ENCODE measurements around the gene ZCWPW1. TPM values are rescaled to one million over a fixed set of nuclear protein-coding genes. Genes with fewer than 3 reads are reported as not detected.

The ZCWPW1 gene
- total and polyA plus RNA-seq, 3 donors from 2014 or later = 83.5 to 145 (median 96.5) TPM

- peak overlapping the region in 1 of 2 donors; percentile 98 for H3K4me3 ChIP-seq
- peaks cover 58% of the 10 kb centered on the region for H3K4me1 ChIP-seq
- no peaks in the 10 kb centered on the region for H3K27me3 ChIP-seq
- WGBS, 2 donors = 27 to 43% methylated on average over 9 of the region's 9 CpGs
- H3K9me3 ChIP-seq = no peaks in the 10 kb centered on the region
- peak overlapping the region; percentile 93 to 95 for H3K27ac ChIP-seq
- DNase-seq = peak; percentile 82
- H3K36me3 ChIP-seq (ENCODE audit: low read depth, missing control alignments) = no peaks in the 10 kb centered on the region
- intact Hi-C loops (cut with DNase I; ENCODE audit: low total_unique reads) = no loop called here
- no peak for TF ChIP-seq CTCF (IDR thresholded peaks at IDR 0.05)
- TF ChIP-seq POLR2A (IDR thresholded peaks at IDR 0.05) = no peak
Measured at GRCh38 chr7:100475549-100475948, 47.0 kb upstream of the ZCWPW1 start.

DNA sequence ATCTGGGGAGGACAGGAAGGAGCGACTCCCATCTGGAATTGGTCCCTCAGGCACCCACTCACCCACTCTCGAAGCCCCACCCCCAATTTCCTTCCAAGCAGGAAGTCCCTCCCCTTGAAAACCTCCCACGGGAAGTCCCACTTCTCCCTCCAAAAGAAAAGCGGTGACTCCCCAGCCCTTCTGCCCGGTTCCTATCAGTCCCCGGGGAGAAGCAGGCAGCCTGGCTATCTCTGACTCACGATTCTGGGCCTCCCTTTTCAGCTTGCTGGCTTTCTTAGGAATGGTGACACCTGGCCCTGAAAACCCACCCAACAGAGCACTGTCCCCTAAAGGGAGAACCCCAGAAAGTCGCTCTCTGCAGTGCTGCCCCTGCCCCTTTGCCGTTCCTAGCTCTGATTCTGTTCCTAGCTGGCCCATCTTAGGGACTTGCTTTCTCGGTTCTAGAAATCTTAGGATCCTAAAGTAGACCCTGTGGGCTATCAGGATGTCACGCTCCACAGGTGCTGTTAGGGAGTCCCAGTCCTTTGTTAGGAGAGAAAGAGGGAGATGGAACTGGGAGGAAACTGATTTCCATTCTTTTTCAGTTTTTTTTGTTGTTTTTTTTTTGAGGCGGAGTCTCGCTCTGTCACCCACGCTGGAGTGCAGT is 44.5 kb upstream of the ZCWPW1 start:
- DNase-seq = no peak
- Histone ChIP-seq H3K9me3 (no peaks in the 10 kb centered on the region), H3K27me3 (no peaks in the 10 kb centered on the region), H3K27ac (peak overlapping the region; percentile 50 to 74), H3K36me3 (ENCODE audit: low read depth, missing control alignments) (no peaks in the 10 kb centered on the region), H3K4me3 (no peak overlapping the region), H3K4me1 (peaks cover 58% of the 10 kb centered on the region)
- intact Hi-C loops (cut with DNase I; ENCODE audit: low total_unique reads) = no loop called here
- TF ChIP-seq CTCF (IDR thresholded peaks at IDR 0.05) (no peak), POLR2A (IDR thresholded peaks at IDR 0.05) (no peak)
- 47 to 57% methylated on average over 14 of the region's 14 CpGs for WGBS, 2 donors

GRCh38 chr7:100472121-100472851 is 43.8 kb upstream of the ZCWPW1 start:
- intact Hi-C loops (cut with DNase I; ENCODE audit: low total_unique reads) = no loop called here
- 46 to 68% methylated on average over 13 to 16 of the region's 16 CpGs for WGBS, 2 donors
- TF ChIP-seq CTCF (IDR thresholded peaks at IDR 0.05) (no peak), POLR2A (IDR thresholded peaks at IDR 0.05) (no peak)
- DNase-seq = no peak
- Histone ChIP-seq H3K4me3 (no peak overlapping the region), H3K27ac (peak overlapping the region; percentile 50 to 74), H3K36me3 (ENCODE audit: low read depth, missing control alignments) (no peaks in the 10 kb centered on the region), H3K4me1 (peaks cover 57% of the 10 kb centered on the region), H3K9me3 (no peaks in the 10 kb centered on the region), H3K27me3 (no peaks in the 10 kb centered on the region)

DNA sequence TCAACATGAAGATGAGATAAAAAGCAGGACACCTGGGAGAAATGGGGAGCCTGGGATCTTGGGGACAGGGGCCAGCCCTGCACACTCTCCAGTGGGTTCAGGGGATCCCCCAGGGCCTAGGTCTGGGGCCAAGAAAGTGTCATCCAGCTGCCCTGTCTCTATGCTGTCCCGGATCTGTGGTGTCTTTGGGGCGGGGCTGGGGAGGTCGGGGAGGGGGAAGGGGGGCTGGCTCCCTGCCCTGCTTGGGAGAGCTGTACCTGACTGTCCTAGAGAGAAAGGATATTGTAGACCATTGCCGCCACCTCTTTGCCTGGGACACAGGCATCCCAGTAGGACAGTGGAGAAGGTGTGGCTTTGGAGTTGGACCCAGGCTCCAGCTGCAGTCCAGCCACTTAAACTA is 42.5 kb upstream of the ZCWPW1 start:
- Histone ChIP-seq H3K36me3 (ENCODE audit: low read depth, missing control alignments) (no peaks in the 10 kb centered on the region), H3K27me3 (no peaks in the 10 kb centered on the region), H3K9me3 (no peaks in the 10 kb centered on the region), H3K4me1 (peaks cover 57% of the 10 kb centered on the region), H3K27ac (no peak overlapping the region), H3K4me3 (no peak overlapping the region)
- no peak for DNase-seq
- 56% methylated on average over 4 of the region's 4 CpGs; no CpG with 5 or more reads in 1 of the 2 donors for WGBS, 2 donors
- TF ChIP-seq POLR2A (IDR thresholded peaks at IDR 0.05) = no peak
- TF ChIP-seq CTCF (IDR thresholded peaks at IDR 0.05) = no peak
- intact Hi-C loops (cut with DNase I; ENCODE audit: low total_unique reads) = no loop called here

Measured in testis (tissue), 3 donors.